IMR-90 (cell line): ENCODE measurements around the gene RALGPS1. TPM values are rescaled to one million over a fixed set of nuclear protein-coding genes. Genes with fewer than 3 reads are reported as not detected.
A peak's percentile ranks its signal among the peaks of the same experiment; 100 is the strongest.

Experiments used
- ATAC-seq: fragments of 200-7000 bp; cut with Tn5 transposase; 2 replicates; pipeline ENCODE4 v1.9.1; 2020; ENCODE audit warnings: low read depth, mild to moderate bottlenecking, moderate library complexity
- BruUV-seq: library from RNA; stranded (reverse); fragments of 400-500 nt; replicated peaks from 2 replicates; lab custom pipeline; 2021; lab: Mats Ljungman, UMichigan
- CTCF ChIA-PET: fragments of 300-600 bp; formaldehyde crosslinking; extraction: SDS; loops from one replicate; lab custom pipeline; 2021; ENCODE audit warnings: antibody characterized with exemption; lab: Yijun Ruan, JAX
- POLR2A ChIA-PET: fragments of 300-600 bp; sonication (Branson Sonifier 250); formaldehyde crosslinking; loops from one replicate; lab custom pipeline; 2022; ENCODE audit warnings: antibody characterized with exemption; ENCODE audit not compliant: unreplicated experiment; lab: Charles Lee
- DNase-seq: peaks from one replicate; pipeline ENCODE4 v3.0.0; 2013
- H2AFZ ChIP-seq: replicated peaks from 2 replicates; pipeline ENCODE3; 2013; ENCODE audit warnings: low read length, mild to moderate bottlenecking; ENCODE audit not compliant: poor library complexity
- H2AK5ac ChIP-seq: 2 replicates; pipeline ENCODE4 v1.6.1; 2013; ENCODE audit warnings: low read depth, low read length, inconsistent platforms
- H2AK9ac ChIP-seq: replicated peaks from 2 replicates; pipeline ENCODE3; 2013; ENCODE audit warnings: mild to moderate bottlenecking, low read depth, low read length, moderate library complexity; ENCODE audit not compliant: poor library complexity
- H2BK120ac ChIP-seq: 2 replicates; pipeline ENCODE4 v1.6.1; 2013; ENCODE audit warnings: low read depth, low read length, inconsistent platforms
- H2BK15ac ChIP-seq: 3 replicates; pipeline ENCODE4 v1.6.1; 2013; ENCODE audit warnings: low read depth, low read length, inconsistent platforms
- H2BK20ac ChIP-seq: 2 replicates; pipeline ENCODE4 v1.6.1; 2013; ENCODE audit warnings: low read depth, mild to moderate bottlenecking, inconsistent platforms, low read length, moderate library complexity
- H2BK5ac ChIP-seq: 2 replicates; pipeline ENCODE4 v1.6.1; 2013; ENCODE audit warnings: mild to moderate bottlenecking, low read depth, low read length, inconsistent platforms; ENCODE audit not compliant: poor library complexity, severe bottlenecking
- H3K14ac ChIP-seq: replicated peaks from 2 replicates; pipeline ENCODE4 v1.6.1; 2013; ENCODE audit warnings: low read depth, low read length, inconsistent platforms
- H3K18ac ChIP-seq: 2 replicates; pipeline ENCODE4 v1.6.1; 2013; ENCODE audit warnings: low read depth, low read length, control low read depth
- H3K23ac ChIP-seq: 2 replicates; pipeline ENCODE4 v1.6.1; 2013; ENCODE audit warnings: low read depth, low read length, inconsistent platforms
- H3K27ac ChIP-seq: 2 replicates; pipeline ENCODE4 v1.5.1; 2013; ENCODE audit warnings: mild to moderate bottlenecking, control low read depth, low read length; ENCODE audit not compliant: insufficient read depth
- H3K27me3 ChIP-seq: 2 replicates; pipeline ENCODE4 v1.6.1; 2013; ENCODE audit warnings: low read length; ENCODE audit not compliant: control insufficient read depth, insufficient read depth
- H3K36me3 ChIP-seq: 2 replicates; pipeline ENCODE4 v1.6.1; 2013; ENCODE audit warnings: low read length, mixed read lengths; ENCODE audit not compliant: control insufficient read depth, insufficient read depth
- H3K4ac ChIP-seq: 2 replicates; pipeline ENCODE4 v1.6.1; 2013; ENCODE audit warnings: low read depth, low read length, inconsistent platforms
- H3K4me1 ChIP-seq: 2 replicates; pipeline ENCODE4 v1.6.1; 2013; ENCODE audit warnings: low read length, mixed read lengths; ENCODE audit not compliant: control insufficient read depth, insufficient read depth
- H3K4me2 ChIP-seq: 2 replicates; pipeline ENCODE4 v1.6.1; 2013; ENCODE audit warnings: low read depth, mild to moderate bottlenecking, control low read depth, low read length, moderate library complexity
- H3K4me3 ChIP-seq: 2 replicates; pipeline ENCODE4 v1.5.1; 2013; ENCODE audit warnings: low read depth, mild to moderate bottlenecking, control low read depth, low read length, moderate library complexity; ENCODE audit not compliant: insufficient read depth
- H3K56ac ChIP-seq: 2 replicates; pipeline ENCODE4 v1.6.1; 2013; ENCODE audit warnings: low read length, inconsistent platforms; ENCODE audit not compliant: insufficient read depth; ENCODE audit errors: extremely low read depth
- H3K79me1 ChIP-seq, 2 experiments: 2 replicates each; pipeline ENCODE4 v1.6.1; 2013; ENCODE audit warnings: low read length in 2 of 2, inconsistent platforms in 1 of 2, low read depth in 1 of 2
- H3K9ac ChIP-seq: 2 replicates; pipeline ENCODE4 v1.6.1; 2013; ENCODE audit warnings: low read depth, low read length, control low read depth
- H3K9me1 ChIP-seq: 2 replicates; pipeline ENCODE4 v1.6.1; 2013; ENCODE audit warnings: low read length, inconsistent platforms; ENCODE audit not compliant: insufficient read depth
- H3K9me3 ChIP-seq: 2 replicates; pipeline ENCODE4 v1.6.1; 2013; ENCODE audit warnings: low read length; ENCODE audit not compliant: control insufficient read depth, insufficient read depth
- H4K20me1 ChIP-seq: 2 replicates; pipeline ENCODE4 v1.6.1; 2013; ENCODE audit warnings: low read length, inconsistent platforms; ENCODE audit not compliant: insufficient read depth
- H4K5ac ChIP-seq: 2 replicates; pipeline ENCODE4 v1.6.1; 2013; ENCODE audit warnings: mild to moderate bottlenecking, low read depth, low read length, control low read depth
- H4K8ac ChIP-seq, 2 experiments: 2 replicates each; pipeline ENCODE4 v1.6.1; 2013; ENCODE audit warnings: low read depth in 2 of 2, low read length in 2 of 2, control low read depth in 1 of 2, inconsistent platforms in 1 of 2
- H4K91ac ChIP-seq: 2 replicates; pipeline ENCODE4 v1.6.1; 2013; ENCODE audit warnings: low read depth, low read length, inconsistent platforms; ENCODE audit not compliant: insufficient read depth
- CEBPB ChIP-seq: IDR thresholded peaks from 2 replicates; pipeline ENCODE4 v1.6.1; 2012; ENCODE audit warnings: low read depth, low read length, improper control_type of control experiment
- MXI1 ChIP-seq: IDR thresholded peaks from 2 replicates; pipeline ENCODE4 v1.6.1; 2012; ENCODE audit warnings: low read depth, mild to moderate bottlenecking, low read length, moderate library complexity, borderline replicate concordance
- WGBS, 2 experiments: methylation state at CpG; one replicate each; pipeline versions ENCODE4 v1.1.5 to v1.1.7; 2013; ENCODE audit warnings: missing lambda C conversion rate in 2 of 2; ENCODE audit not compliant: insufficient read length in 1 of 2; ENCODE audit errors: extremely low coverage in 2 of 2; 5-methylcytosine and 5-hydroxymethylcytosine counted together
- dilution Hi-C: fragments of 300-500 bp; cut with HindIII; formaldehyde crosslinking; loops from one replicate; pipeline ENCODE4 v1.14.3; 2018; ENCODE audit warnings: low sequenced_read_pairs; ENCODE audit not compliant: unreplicated experiment
- in situ Hi-C: fragments of 300-500 bp; cut with MboI; formaldehyde crosslinking; loops from 3 replicates; pipeline ENCODE4 v1.14.3; 2019; ENCODE audit warnings: low sequenced_read_pairs, inconsistent platforms, mixed read lengths
- intact Hi-C: fragments of 100-400 bp; cut with micrococcal nuclease; formaldehyde crosslinking; loops from 2 replicates; pipeline ENCODE4 v1.10.0; 2022
- polyA plus RNA-seq, 3 experiments: library from polyadenylated mRNA; depleted of rRNA; stranded (reverse); fragments of >200 nt; gene quantifications; 2 replicates each; pipeline ENCODE4 v1.2.3, GENCODE V29; 2012; ENCODE audit warnings: low replicate concordance in 1 of 3
- total RNA-seq: library from RNA; depleted of rRNA; stranded (reverse); fragments of >200 nt; gene quantifications from 2 replicates; pipeline ENCODE4 v1.2.3, GENCODE V29; 2012

RALGPS1 gene
- total and polyA plus RNA-seq, 2 of the 4 experiments (the other 2 are of a cell fraction) = 0.90 to 2.8 TPM

- H3K27me3 ChIP-seq = no peaks in the 10 kb centered on the region
- no peak overlapping the region for H3K27ac ChIP-seq
- peak overlapping the region; percentile 97 to 98; a peak in 3 of 4 replicates for H4K8ac ChIP-seq
- H2AK5ac ChIP-seq = no peak overlapping the region
- H3K9me1 ChIP-seq = peaks cover 7% of the 10 kb centered on the region
- H3K79me1 ChIP-seq = 0 out of 4 replicates have a peak, but pooled peaks cover 0 to 4% of the 10 kb centered on the region in 2 experiments
- H3K56ac ChIP-seq = no peak overlapping the region
- H2BK120ac ChIP-seq = no peak overlapping the region
- H3K4me2 ChIP-seq = peak overlapping the region; percentile 66
- TF ChIP-seq MXI1 (no peak), CEBPB (no peak)
- H4K91ac ChIP-seq = no peak overlapping the region
- no peaks in the 10 kb centered on the region for H3K4me1 ChIP-seq
- H4K5ac ChIP-seq = 0 out of 2 replicates have a peak overlapping the region, but pooled peaks have one; percentile 19
- ChIA-PET POLR2A (no interaction called here), CTCF (no interaction called here)
- no peaks in the 10 kb centered on the region for H4K20me1 ChIP-seq
- no peak overlapping the region for H2BK15ac ChIP-seq
- peak overlapping the region; percentile 99 for H2AFZ ChIP-seq
- BruUV-seq = no TSS peak
- DNase-seq (no peak), ATAC-seq (no peak)
- no peak overlapping the region for H3K9ac ChIP-seq
- WGBS, 2 experiments = 92% methylated on average over 4 of the region's 8 CpGs; no CpG with 5 or more reads in 1 of the 2 experiments
- no peak overlapping the region for H3K14ac ChIP-seq
- intact Hi-C loops = no loop called here
- peak overlapping the region; percentile 53 for H3K4me3 ChIP-seq
- dilution Hi-C loops = no loop called here
- in situ Hi-C loops = no loop called here
- no peaks in the 10 kb centered on the region for H3K9me3 ChIP-seq
- H3K36me3 ChIP-seq = no peaks in the 10 kb centered on the region
- no peak overlapping the region; the same call in 1 of the 2 replicates for H3K23ac ChIP-seq
- no peak overlapping the region for H3K18ac ChIP-seq
- H2BK5ac ChIP-seq = no peak overlapping the region
- H2BK20ac ChIP-seq = no peak overlapping the region
- H3K4ac ChIP-seq = no peak overlapping the region; the same call in 1 of the 2 replicates
- H2AK9ac ChIP-seq = peak overlapping the region; percentile 58
These were observed 331.1 kb downstream of the RALGPS1 start for GRCh38 chr9:127245637-127246164.
